ENCODE measurements around the gene ELK1. TPM values are rescaled to one million over a fixed set of nuclear protein-coding genes. Genes with fewer than 3 reads are reported as not detected.

Gene ELK1
- total and polyA plus RNA-seq, 2 experiments from 2014 or later: 19.2 to 39.5 TPM

GRCh38 chrX:47631676-47632075, 18.7 kb downstream of the ELK1 start (continued):
- TF ChIP-seq, protein P1, sequence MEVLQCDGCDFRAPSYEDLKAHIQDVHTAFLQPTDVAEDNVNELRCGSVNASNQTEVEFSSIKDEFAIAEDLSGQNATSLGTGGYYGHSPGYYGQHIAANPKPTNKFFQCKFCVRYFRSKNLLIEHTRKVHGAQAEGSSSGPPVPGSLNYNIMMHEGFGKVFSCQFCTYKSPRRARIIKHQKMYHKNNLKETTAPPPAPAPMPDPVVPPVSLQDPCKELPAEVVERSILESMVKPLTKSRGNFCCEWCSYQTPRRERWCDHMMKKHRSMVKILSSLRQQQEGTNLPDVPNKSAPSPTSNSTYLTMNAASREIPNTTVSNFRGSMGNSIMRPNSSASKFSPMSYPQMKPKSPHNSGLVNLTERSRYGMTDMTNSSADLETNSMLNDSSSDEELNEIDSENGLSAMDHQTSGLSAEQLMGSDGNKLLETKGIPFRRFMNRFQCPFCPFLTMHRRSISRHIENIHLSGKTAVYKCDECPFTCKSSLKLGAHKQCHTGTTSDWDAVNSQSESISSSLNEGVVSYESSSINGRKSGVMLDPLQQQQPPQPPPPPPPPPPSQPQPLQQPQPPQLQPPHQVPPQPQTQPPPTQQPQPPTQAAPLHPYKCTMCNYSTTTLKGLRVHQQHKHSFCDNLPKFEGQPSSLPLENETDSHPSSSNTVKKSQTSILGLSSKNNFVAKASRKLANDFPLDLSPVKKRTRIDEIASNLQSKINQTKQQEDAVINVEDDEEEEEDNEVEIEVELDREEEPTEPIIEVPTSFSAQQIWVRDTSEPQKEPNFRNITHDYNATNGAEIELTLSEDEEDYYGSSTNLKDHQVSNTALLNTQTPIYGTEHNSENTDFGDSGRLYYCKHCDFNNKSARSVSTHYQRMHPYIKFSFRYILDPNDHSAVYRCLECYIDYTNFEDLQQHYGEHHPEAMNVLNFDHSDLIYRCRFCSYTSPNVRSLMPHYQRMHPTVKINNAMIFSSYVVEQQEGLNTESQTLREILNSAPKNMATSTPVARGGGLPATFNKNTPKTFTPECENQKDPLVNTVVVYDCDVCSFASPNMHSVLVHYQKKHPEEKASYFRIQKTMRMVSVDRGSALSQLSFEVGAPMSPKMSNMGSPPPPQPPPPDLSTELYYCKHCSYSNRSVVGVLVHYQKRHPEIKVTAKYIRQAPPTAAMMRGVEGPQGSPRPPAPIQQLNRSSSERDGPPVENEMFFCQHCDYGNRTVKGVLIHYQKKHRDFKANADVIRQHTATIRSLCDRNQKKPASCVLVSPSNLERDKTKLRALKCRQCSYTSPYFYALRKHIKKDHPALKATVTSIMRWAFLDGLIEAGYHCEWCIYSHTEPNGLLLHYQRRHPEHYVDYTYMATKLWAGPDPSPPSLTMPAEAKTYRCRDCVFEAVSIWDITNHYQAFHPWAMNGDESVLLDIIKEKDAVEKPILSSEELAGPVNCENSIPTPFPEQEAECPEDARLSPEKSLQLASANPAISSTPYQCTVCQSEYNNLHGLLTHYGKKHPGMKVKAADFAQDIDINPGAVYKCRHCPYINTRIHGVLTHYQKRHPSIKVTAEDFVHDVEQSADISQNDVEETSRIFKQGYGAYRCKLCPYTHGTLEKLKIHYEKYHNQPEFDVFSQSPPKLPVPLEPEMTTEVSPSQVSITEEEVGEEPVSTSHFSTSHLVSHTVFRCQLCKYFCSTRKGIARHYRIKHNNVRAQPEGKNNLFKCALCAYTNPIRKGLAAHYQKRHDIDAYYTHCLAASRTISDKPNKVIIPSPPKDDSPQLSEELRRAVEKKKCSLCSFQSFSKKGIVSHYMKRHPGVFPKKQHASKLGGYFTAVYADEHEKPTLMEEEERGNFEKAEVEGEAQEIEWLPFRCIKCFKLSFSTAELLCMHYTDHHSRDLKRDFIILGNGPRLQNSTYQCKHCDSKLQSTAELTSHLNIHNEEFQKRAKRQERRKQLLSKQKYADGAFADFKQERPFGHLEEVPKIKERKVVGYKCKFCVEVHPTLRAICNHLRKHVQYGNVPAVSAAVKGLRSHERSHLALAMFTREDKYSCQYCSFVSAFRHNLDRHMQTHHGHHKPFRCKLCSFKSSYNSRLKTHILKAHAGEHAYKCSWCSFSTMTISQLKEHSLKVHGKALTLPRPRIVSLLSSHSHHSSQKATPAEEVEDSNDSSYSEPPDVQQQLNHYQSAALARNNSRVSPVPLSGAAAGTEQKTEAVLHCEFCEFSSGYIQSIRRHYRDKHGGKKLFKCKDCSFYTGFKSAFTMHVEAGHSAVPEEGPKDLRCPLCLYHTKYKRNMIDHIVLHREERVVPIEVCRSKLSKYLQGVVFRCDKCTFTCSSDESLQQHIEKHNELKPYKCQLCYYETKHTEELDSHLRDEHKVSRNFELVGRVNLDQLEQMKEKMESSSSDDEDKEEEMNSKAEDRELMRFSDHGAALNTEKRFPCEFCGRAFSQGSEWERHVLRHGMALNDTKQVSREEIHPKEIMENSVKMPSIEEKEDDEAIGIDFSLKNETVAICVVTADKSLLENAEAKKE (CRISPR knock-in tag; IDR thresholded peaks at IDR 0.05): no peak
- TF ChIP-seq, protein P2, sequence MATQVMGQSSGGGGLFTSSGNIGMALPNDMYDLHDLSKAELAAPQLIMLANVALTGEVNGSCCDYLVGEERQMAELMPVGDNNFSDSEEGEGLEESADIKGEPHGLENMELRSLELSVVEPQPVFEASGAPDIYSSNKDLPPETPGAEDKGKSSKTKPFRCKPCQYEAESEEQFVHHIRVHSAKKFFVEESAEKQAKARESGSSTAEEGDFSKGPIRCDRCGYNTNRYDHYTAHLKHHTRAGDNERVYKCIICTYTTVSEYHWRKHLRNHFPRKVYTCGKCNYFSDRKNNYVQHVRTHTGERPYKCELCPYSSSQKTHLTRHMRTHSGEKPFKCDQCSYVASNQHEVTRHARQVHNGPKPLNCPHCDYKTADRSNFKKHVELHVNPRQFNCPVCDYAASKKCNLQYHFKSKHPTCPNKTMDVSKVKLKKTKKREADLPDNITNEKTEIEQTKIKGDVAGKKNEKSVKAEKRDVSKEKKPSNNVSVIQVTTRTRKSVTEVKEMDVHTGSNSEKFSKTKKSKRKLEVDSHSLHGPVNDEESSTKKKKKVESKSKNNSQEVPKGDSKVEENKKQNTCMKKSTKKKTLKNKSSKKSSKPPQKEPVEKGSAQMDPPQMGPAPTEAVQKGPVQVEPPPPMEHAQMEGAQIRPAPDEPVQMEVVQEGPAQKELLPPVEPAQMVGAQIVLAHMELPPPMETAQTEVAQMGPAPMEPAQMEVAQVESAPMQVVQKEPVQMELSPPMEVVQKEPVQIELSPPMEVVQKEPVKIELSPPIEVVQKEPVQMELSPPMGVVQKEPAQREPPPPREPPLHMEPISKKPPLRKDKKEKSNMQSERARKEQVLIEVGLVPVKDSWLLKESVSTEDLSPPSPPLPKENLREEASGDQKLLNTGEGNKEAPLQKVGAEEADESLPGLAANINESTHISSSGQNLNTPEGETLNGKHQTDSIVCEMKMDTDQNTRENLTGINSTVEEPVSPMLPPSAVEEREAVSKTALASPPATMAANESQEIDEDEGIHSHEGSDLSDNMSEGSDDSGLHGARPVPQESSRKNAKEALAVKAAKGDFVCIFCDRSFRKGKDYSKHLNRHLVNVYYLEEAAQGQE (IDR thresholded peaks at IDR 0.05; ENCODE audit: unreplicated experiment): no peak
- TF ChIP-seq ZNF331 (CRISPR knock-in tag; IDR thresholded peaks at IDR 0.05; ENCODE audit: low read depth): no peak
- TF ChIP-seq POLR2AphosphoS5 (IDR thresholded peaks at IDR 0.05; ENCODE audit: low read depth): no peak
- no peak for TF ChIP-seq ETS1 (IDR thresholded peaks at IDR 0.05)
- no peak for TF ChIP-seq EZH2 (IDR thresholded peaks at IDR 0.05; ENCODE audit: low read depth, unreplicated experiment)
- no peak for TF ChIP-seq EZH2phosphoT487 (IDR thresholded peaks at IDR 0.05; ENCODE audit: unreplicated experiment)

Data from GM23338 (cell line).